BJ (cell line): Measurements from ENCODE around the gene TLK2. TPM values are rescaled to one million over a fixed set of nuclear protein-coding genes. Genes with fewer than 3 reads are reported as not detected.

Experiments
- CTCF ChIA-PET: fragments of 350-600 bp; formaldehyde crosslinking; extraction: SDS; loops from one replicate; lab custom pipeline; 2021; ENCODE audit warnings: antibody characterized with exemption, inconsistent platforms; lab: Yijun Ruan, JAX
- POLR2A ChIA-PET: fragments of 300-600 bp; sonication (Branson Sonifier 250); formaldehyde crosslinking; extraction: SDS; loops from one replicate; lab custom pipeline; 2021; ENCODE audit warnings: antibody characterized with exemption; lab: Charles Lee
- DNase-seq: peaks from one replicate; pipeline ENCODE4 v3.0.0-alpha.2; 2011; ENCODE audit warnings: low read depth
- H3K27me3 ChIP-seq: 2 replicates; pipeline ENCODE4 v1.6.0; 2011; ENCODE audit warnings: low read length; ENCODE audit not compliant: control insufficient read depth, insufficient read depth
- H3K36me3 ChIP-seq: 2 replicates; pipeline ENCODE4 v1.5.1; 2011; ENCODE audit warnings: low read length; ENCODE audit not compliant: control insufficient read depth, insufficient read depth
- H3K4me3 ChIP-seq: 2 replicates; pipeline ENCODE4 v1.5.1; 2011; ENCODE audit warnings: low read depth, mild to moderate bottlenecking, control low read depth, low read length
- CTCF ChIP-seq: IDR thresholded peaks from 2 replicates; pipeline ENCODE4 v1.5.1; 2011; ENCODE audit warnings: low read depth, mild to moderate bottlenecking, control low read depth, inconsistent platforms, low read length, moderate library complexity; ENCODE audit not compliant: insufficient read depth
- polyA plus RNA-seq: library from polyadenylated mRNA; depleted of rRNA; stranded (reverse); fragments of >200 nt; gene quantifications from 2 replicates; pipeline ENCODE4 v1.2.3, GENCODE V29; 2011

The TLK2 gene
- polyA plus RNA-seq, 1 experiment, result 68.9 TPM

- Histone ChIP-seq H3K4me3 (no peak overlapping the region), H3K27me3 (no peaks in the 10 kb centered on the region), H3K36me3 (peaks cover 4% of the 10 kb centered on the region; the same call in 1 of the 2 replicates)
- ChIA-PET POLR2A (no interaction called here), CTCF (interaction anchor here (0.7 kb wide), 1 partner anchor 14 kb away, joined by 3 read pairs; no protein-coding TSS in a partner anchor)
- DNase-seq, result no peak
- TF ChIP-seq CTCF, result no peak
Measured at GRCh38 chr17:62618647-62619416, 140.2 kb downstream of the TLK2 start.

- no peak for TF ChIP-seq CTCF
- Histone ChIP-seq H3K4me3 (no peak overlapping the region), H3K36me3 (peaks cover 4% of the 10 kb centered on the region; the same call in 1 of the 2 replicates), H3K27me3 (no peaks in the 10 kb centered on the region)
- DNase-seq, result no peak
- ChIA-PET CTCF (interaction anchor here (0.7 kb wide), 1 partner anchor 15 kb away, joined by 3 read pairs; no protein-coding TSS in a partner anchor), POLR2A (no interaction called here)
Measured at GRCh38 chr17:62619417-62620155, 141.0 kb downstream of the TLK2 start.

- ChIA-PET POLR2A (no interaction called here), CTCF (no interaction called here)
- Histone ChIP-seq H3K27me3 (no peaks in the 10 kb centered on the region), H3K36me3 (peaks cover 7% of the 10 kb centered on the region; the same call in 1 of the 2 replicates), H3K4me3 (no peak overlapping the region)
- no peak for TF ChIP-seq CTCF
- DNase-seq, result no peak
Measured at GRCh38 chr17:62621223-62621622, 142.6 kb downstream of the TLK2 start.

GRCh38 chr17:62625184-62625869, 146.7 kb downstream of the TLK2 start:
- DNase-seq, result no peak
- ChIA-PET CTCF (no interaction called here), POLR2A (no interaction called here)
- H3K4me3 ChIP-seq, result no peak overlapping the region
- no peaks in the 10 kb centered on the region for H3K27me3 ChIP-seq
- peaks cover 4% of the 10 kb centered on the region; the same call in 1 of the 2 replicates for H3K36me3 ChIP-seq
- no peak for TF ChIP-seq CTCF

- Histone ChIP-seq H3K36me3 (peaks cover 4% of the 10 kb centered on the region; the same call in 1 of the 2 replicates), H3K4me3 (no peak overlapping the region), H3K27me3 (no peaks in the 10 kb centered on the region)
- ChIA-PET POLR2A (no interaction called here), CTCF (no interaction called here)
- DNase-seq, result no peak
- TF ChIP-seq CTCF, result no peak
Measured at GRCh38 chr17:62625870-62626200, 147.2 kb downstream of the TLK2 start.
